D721Med (cell line): ENCODE results near the gene GALE.
A peak's percentile ranks its signal among the peaks of the same experiment; 100 is the strongest.

Experiments used
- DNase-seq: peaks from one replicate; pipeline ENCODE4 v3.0.0; 2011; ENCODE audit warnings: low spot score; ENCODE audit not compliant: insufficient read length
- FAIRE-seq: peaks from 2 replicates; lab custom pipeline; 2011; peaks lifted over from hg19 to GRCh38; lab: Jason Lieb, UNC
- CTCF ChIP-seq: IDR thresholded peaks from 2 replicates; pipeline ENCODE4 v1.5.1; 2012; ENCODE audit warnings: mild to moderate bottlenecking, control low read depth; ENCODE audit not compliant: insufficient read depth; ENCODE audit errors: missing control alignments

GALE gene

GRCh38 chr1:23793861-23794731 lies 6.5 kb downstream of the GALE start:
- DNase-seq (no peak), FAIRE-seq (no peak)
- TF ChIP-seq CTCF = no peak

GRCh38 chr1:23793018-23793781 lies 7.4 kb downstream of the GALE start:
- no peak for FAIRE-seq
- no peak for TF ChIP-seq CTCF
- no peak for DNase-seq

- FAIRE-seq = no peak
- DNase-seq = no peak
- no peak for TF ChIP-seq CTCF
Observed at GRCh38 chr1:23792151-23792945, 8.2 kb downstream of the GALE start.

- TF ChIP-seq CTCF = no peak
- no peak for FAIRE-seq
- no peak for DNase-seq
Observed at GRCh38 chr1:23791516-23792047, 9.0 kb downstream of the GALE start.

- FAIRE-seq (no peak), DNase-seq (peak; percentile 76)
- TF ChIP-seq CTCF = no peak
Observed at GRCh38 chr1:23790696-23791515, 9.6 kb downstream of the GALE start, which contains the start of gene LYPLA2. Gene LYPLA2 (plus strand): TSS chr1:23791145. CDS start chr1:23792683, 1,538 bp downstream.

GRCh38 chr1:23788695-23789094 lies 11.9 kb downstream of the GALE start:
- TF ChIP-seq CTCF = no peak
- FAIRE-seq (no peak), DNase-seq (no peak)
